ENCODE data around the gene RBPJL. TPM values are rescaled to one million over a fixed set of nuclear protein-coding genes. Genes with fewer than 3 reads are reported as not detected.

Gene RBPJL
- total and polyA plus RNA-seq, 8 donors = 169 to 1,575 (median 454) TPM

DNA sequence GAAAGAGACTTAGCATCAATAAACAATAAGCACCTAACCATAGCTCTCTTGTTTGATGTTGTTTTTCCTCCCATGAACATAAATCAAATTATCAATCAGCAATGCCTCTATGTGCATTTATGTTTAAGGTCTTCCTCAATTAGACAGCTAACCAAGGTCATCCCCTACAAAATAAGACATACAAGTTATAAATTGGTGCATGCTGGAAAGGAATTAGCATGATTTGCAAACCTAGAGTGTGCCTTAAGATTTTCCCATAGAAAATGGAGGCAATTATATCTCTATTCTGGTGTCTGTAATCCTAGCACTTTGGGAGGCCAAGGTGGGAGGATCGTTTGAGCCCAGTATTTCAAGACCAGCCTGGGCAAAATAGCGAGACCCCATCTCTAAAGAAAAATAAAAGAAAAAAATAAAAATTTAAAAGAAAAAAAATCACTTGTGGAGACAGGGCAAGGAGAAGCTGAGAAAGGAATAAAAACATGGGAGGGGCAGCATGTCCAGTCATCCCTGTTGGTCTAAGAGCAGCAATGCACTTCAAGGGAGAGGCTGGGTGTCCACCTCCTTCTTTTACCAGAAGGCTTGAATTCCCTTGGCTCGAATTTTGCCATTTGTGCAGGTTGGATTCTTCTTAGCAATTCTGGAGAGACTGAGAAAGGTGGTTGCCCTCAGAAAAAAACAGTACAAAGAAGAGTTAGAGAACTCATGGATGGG lies 42.9 kb upstream of the RBPJL start:
- WGBS, 2 donors = 61 to 69% methylated on average over 3 of the region's 3 CpGs
- FAIRE-seq (no peak), ATAC-seq (no peak), DNase-seq (no peak)
- TF ChIP-seq, protein P1, sequence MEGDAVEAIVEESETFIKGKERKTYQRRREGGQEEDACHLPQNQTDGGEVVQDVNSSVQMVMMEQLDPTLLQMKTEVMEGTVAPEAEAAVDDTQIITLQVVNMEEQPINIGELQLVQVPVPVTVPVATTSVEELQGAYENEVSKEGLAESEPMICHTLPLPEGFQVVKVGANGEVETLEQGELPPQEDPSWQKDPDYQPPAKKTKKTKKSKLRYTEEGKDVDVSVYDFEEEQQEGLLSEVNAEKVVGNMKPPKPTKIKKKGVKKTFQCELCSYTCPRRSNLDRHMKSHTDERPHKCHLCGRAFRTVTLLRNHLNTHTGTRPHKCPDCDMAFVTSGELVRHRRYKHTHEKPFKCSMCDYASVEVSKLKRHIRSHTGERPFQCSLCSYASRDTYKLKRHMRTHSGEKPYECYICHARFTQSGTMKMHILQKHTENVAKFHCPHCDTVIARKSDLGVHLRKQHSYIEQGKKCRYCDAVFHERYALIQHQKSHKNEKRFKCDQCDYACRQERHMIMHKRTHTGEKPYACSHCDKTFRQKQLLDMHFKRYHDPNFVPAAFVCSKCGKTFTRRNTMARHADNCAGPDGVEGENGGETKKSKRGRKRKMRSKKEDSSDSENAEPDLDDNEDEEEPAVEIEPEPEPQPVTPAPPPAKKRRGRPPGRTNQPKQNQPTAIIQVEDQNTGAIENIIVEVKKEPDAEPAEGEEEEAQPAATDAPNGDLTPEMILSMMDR (IDR thresholded peaks at IDR 0.05) = no peak
- no peaks in the 10 kb centered on the region for H3K27me3 ChIP-seq
- intact Hi-C loops (cut with DNase I) = no loop called here
- no peaks in the 10 kb centered on the region for H3K36me3 ChIP-seq
- no peak overlapping the region for H3K4me3 ChIP-seq
- no peak overlapping the region for H3K27ac ChIP-seq
- H3K4me1 ChIP-seq = no peaks in the 10 kb centered on the region
- H3K9me3 ChIP-seq = no peaks in the 10 kb centered on the region

DNA sequence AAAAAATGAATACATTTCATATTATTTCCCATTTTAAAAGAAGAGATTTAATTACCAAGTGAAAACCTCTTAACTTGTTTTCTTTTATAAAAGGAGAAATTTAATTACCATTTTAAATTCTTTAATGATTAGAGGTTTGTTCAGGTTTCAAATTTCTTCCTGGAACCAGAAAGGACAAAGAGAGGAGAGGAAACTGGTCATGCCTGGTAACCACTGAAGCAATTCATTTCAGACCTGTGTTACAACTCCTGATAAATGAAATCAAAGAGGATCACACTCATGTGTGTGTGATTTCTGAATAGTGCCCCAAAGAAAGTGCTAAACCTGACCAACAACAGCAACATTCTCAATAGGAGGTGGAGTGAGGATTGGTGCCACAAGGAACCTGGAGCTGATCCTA lies 39.7 kb upstream of the RBPJL start:
- intact Hi-C loops (cut with DNase I) = no loop called here
- FAIRE-seq = no peak
- Histone ChIP-seq H3K27ac (no peak overlapping the region), H3K4me3 (no peak overlapping the region), H3K27me3 (no peaks in the 10 kb centered on the region), H3K9me3 (no peaks in the 10 kb centered on the region), H3K4me1 (no peaks in the 10 kb centered on the region), H3K36me3 (no peaks in the 10 kb centered on the region)
- DNase-seq = no peak
- no peak for ATAC-seq
- TF ChIP-seq, protein P1 (IDR thresholded peaks at IDR 0.05) = no peak

GRCh38 chr20:45268531-45268930 lies 38.1 kb upstream of the RBPJL start:
- DNase-seq (no peak), FAIRE-seq (no peak), ATAC-seq (no peak)
- Histone ChIP-seq H3K27ac (no peak overlapping the region), H3K36me3 (no peaks in the 10 kb centered on the region), H3K4me1 (no peaks in the 10 kb centered on the region), H3K4me3 (no peak overlapping the region), H3K9me3 (no peaks in the 10 kb centered on the region), H3K27me3 (no peaks in the 10 kb centered on the region)
- intact Hi-C loops (cut with DNase I) = no loop called here
- WGBS, 2 donors = 65 to 71% methylated on average over 3 of the region's 3 CpGs
- TF ChIP-seq, protein P1 (IDR thresholded peaks at IDR 0.05) = no peak

DNA sequence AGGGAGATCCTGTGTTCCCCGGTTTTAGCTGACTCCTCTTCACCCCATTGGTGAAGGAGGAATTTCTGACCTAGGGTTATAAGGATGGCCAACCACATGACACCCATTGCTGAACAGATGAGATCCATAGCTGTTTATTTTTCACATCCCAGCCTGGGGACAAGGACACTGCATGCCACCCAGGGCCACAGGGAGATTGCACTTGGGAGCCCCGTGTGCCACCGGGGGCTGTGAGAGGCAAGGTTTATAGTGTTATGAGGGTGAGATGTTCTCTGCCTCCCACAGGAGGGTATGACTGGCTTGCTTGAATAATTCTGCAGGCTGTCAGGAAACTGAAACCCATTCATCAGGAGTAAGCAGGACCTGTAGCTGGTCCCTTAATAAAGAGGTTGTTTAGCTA lies 37.6 kb upstream of the RBPJL start:
- H3K27me3 ChIP-seq = no peaks in the 10 kb centered on the region
- FAIRE-seq (no peak), ATAC-seq (no peak), DNase-seq (no peak)
- intact Hi-C loops (cut with DNase I) = no loop called here
- WGBS, 2 donors = 67 to 80% methylated on average over 3 of the region's 3 CpGs
- TF ChIP-seq, protein P1 (IDR thresholded peaks at IDR 0.05) = no peak
- no peaks in the 10 kb centered on the region for H3K36me3 ChIP-seq
- H3K27ac ChIP-seq = no peak overlapping the region
- no peaks in the 10 kb centered on the region for H3K4me1 ChIP-seq
- H3K9me3 ChIP-seq = no peaks in the 10 kb centered on the region
- no peak overlapping the region for H3K4me3 ChIP-seq

GRCh38 chr20:45269754-45270270 lies 36.8 kb upstream of the RBPJL start:
- WGBS, 2 donors = 83 to 86% methylated on average over 4 of the region's 4 CpGs
- TF ChIP-seq, protein P1 (IDR thresholded peaks at IDR 0.05) = no peak
- FAIRE-seq = no peak

More at GRCh38 chr20:45269754-45270270, 36.8 kb upstream of the RBPJL start:
- Histone ChIP-seq H3K4me3 (no peak overlapping the region), H3K27ac (no peak overlapping the region), H3K27me3 (no peaks in the 10 kb centered on the region), H3K4me1 (peaks cover 0 to 3% (median 0%) of the 10 kb centered on the region in 3 donors), H3K36me3 (no peaks in the 10 kb centered on the region), H3K9me3 (no peaks in the 10 kb centered on the region)
- DNase-seq = no peak
- ATAC-seq = no peak
- intact Hi-C loops (cut with DNase I) = no loop called here

Measured in pancreas (tissue), 10 donors.